ENCODE data around the gene TEDDM1.
"Not testable (repeated sequence)": the region's sequence is repeated elsewhere in the genome, so short reads cannot be mapped to it uniquely, and the experiment has no call there.

The TEDDM1 gene

GRCh38 chr1:182400567-182400966 is at the start of gene TEDDM1:
TSS of gene TEDDM1 (minus strand) at chr1:182400667. CDS start at chr1:182400485, 182 bp downstream.
- no peak for DNase-seq

GRCh38 chr1:182450087-182450486 is 49.6 kb upstream of the TEDDM1 start, which contains the start of gene RGSL1:
TSS of gene RGSL1 (plus strand) at chr1:182450146. CDS start at chr1:182450166, 20 bp downstream.
- no peak for DNase-seq

- no peak for DNase-seq
Measured at GRCh38 chr1:182447660-182448059, 47.2 kb upstream of the TEDDM1 start.

- DNase-seq = not testable (repeated sequence)
Measured at GRCh38 chr1:182447124-182447523, 46.7 kb upstream of the TEDDM1 start.

GRCh38 chr1:182446033-182446669 is 45.7 kb upstream of the TEDDM1 start:
- no peak for DNase-seq

GRCh38 chr1:182444497-182444896 is 44.0 kb upstream of the TEDDM1 start:
- DNase-seq = no peak

- DNase-seq = no peak
Measured at GRCh38 chr1:182442333-182442732, 41.9 kb upstream of the TEDDM1 start.

GRCh38 chr1:182441719-182442118 is 41.3 kb upstream of the TEDDM1 start:
- DNase-seq = no peak

GRCh38 chr1:182438326-182438725 is 37.9 kb upstream of the TEDDM1 start:
- no peak for DNase-seq

GRCh38 chr1:182433580-182433979 is 33.1 kb upstream of the TEDDM1 start:
- no peak for DNase-seq

- DNase-seq = no peak
Measured at GRCh38 chr1:182431278-182431677, 30.8 kb upstream of the TEDDM1 start.

- no peak for DNase-seq
Measured at GRCh38 chr1:182430263-182431068, 30.0 kb upstream of the TEDDM1 start.

GRCh38 chr1:182428043-182428442 is 27.6 kb upstream of the TEDDM1 start:
- DNase-seq = no peak

- no peak for DNase-seq
Measured at GRCh38 chr1:182426442-182427430, 26.3 kb upstream of the TEDDM1 start.

GRCh38 chr1:182415789-182416188 is 15.3 kb upstream of the TEDDM1 start:
- DNase-seq = no peak

- DNase-seq = no peak
Measured at GRCh38 chr1:182413969-182414368, 13.5 kb upstream of the TEDDM1 start.

- DNase-seq = no peak
Measured at GRCh38 chr1:182413486-182413885, 13.0 kb upstream of the TEDDM1 start.

GRCh38 chr1:182410620-182411273 is 10.3 kb upstream of the TEDDM1 start:
- no peak for DNase-seq

GRCh38 chr1:182410138-182410537 is 9.7 kb upstream of the TEDDM1 start:
- DNase-seq = no peak

- no peak for DNase-seq
Measured at GRCh38 chr1:182408435-182409075, 8.1 kb upstream of the TEDDM1 start.

- no peak for DNase-seq
Measured at GRCh38 chr1:182407724-182408123, 7.3 kb upstream of the TEDDM1 start.

- no peak for DNase-seq
Measured at GRCh38 chr1:182406012-182406411, 5.5 kb upstream of the TEDDM1 start.
